ENCODE data around the gene DENND2D. TPM values are rescaled to one million over a fixed set of nuclear protein-coding genes. Genes with fewer than 3 reads are reported as not detected.

DENND2D gene
- total RNA-seq, 1 donor from 2014 or later = 3.6 TPM

GRCh38 chr1:111176678-111177077 lies 23.8 kb downstream of the DENND2D start:
- peaks cover 33% of the 10 kb centered on the region for H3K36me3 Mint-ChIP-seq (ENCODE audit: low read depth, unreplicated experiment)
- H3K4me3 Mint-ChIP-seq (ENCODE audit: unreplicated experiment) = no peak overlapping the region
- H3K9me3 Mint-ChIP-seq (ENCODE audit: unreplicated experiment) = no peaks in the 10 kb centered on the region
- peaks cover 18% of the 10 kb centered on the region for H3K4me1 Mint-ChIP-seq (ENCODE audit: unreplicated experiment)
- H3K27ac Mint-ChIP-seq (ENCODE audit: unreplicated experiment) = no peak overlapping the region
- DNase-seq (ENCODE audit: low spot score) = no peak
- TF ChIP-seq, protein P1, sequence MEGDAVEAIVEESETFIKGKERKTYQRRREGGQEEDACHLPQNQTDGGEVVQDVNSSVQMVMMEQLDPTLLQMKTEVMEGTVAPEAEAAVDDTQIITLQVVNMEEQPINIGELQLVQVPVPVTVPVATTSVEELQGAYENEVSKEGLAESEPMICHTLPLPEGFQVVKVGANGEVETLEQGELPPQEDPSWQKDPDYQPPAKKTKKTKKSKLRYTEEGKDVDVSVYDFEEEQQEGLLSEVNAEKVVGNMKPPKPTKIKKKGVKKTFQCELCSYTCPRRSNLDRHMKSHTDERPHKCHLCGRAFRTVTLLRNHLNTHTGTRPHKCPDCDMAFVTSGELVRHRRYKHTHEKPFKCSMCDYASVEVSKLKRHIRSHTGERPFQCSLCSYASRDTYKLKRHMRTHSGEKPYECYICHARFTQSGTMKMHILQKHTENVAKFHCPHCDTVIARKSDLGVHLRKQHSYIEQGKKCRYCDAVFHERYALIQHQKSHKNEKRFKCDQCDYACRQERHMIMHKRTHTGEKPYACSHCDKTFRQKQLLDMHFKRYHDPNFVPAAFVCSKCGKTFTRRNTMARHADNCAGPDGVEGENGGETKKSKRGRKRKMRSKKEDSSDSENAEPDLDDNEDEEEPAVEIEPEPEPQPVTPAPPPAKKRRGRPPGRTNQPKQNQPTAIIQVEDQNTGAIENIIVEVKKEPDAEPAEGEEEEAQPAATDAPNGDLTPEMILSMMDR (IDR thresholded peaks at IDR 0.05; ENCODE audit: unreplicated experiment) = no peak
- no peaks in the 10 kb centered on the region for H3K27me3 Mint-ChIP-seq (ENCODE audit: unreplicated experiment)

- Mint-ChIP-seq H3K36me3 (ENCODE audit: low read depth, unreplicated experiment) (peaks cover 30% of the 10 kb centered on the region), H3K9me3 (ENCODE audit: unreplicated experiment) (no peaks in the 10 kb centered on the region), H3K4me3 (ENCODE audit: unreplicated experiment) (no peak overlapping the region), H3K4me1 (ENCODE audit: unreplicated experiment) (peaks cover 18% of the 10 kb centered on the region), H3K27me3 (ENCODE audit: unreplicated experiment) (no peaks in the 10 kb centered on the region), H3K27ac (ENCODE audit: unreplicated experiment) (no peak overlapping the region)
- TF ChIP-seq, protein P1 (IDR thresholded peaks at IDR 0.05; ENCODE audit: unreplicated experiment) = no peak
- no peak for DNase-seq (ENCODE audit: low spot score)
Observed at GRCh38 chr1:111175349-111175748, 25.1 kb downstream of the DENND2D start.

GRCh38 chr1:111174070-111174469 lies 26.4 kb downstream of the DENND2D start:
- DNase-seq (ENCODE audit: low spot score) = no peak
- H3K4me1 Mint-ChIP-seq (ENCODE audit: unreplicated experiment) = peaks cover 6% of the 10 kb centered on the region
- TF ChIP-seq, protein P1 (IDR thresholded peaks at IDR 0.05; ENCODE audit: unreplicated experiment) = no peak
- peak overlapping the region; percentile 57 for H3K4me3 Mint-ChIP-seq (ENCODE audit: unreplicated experiment)
- H3K9me3 Mint-ChIP-seq (ENCODE audit: unreplicated experiment) = no peaks in the 10 kb centered on the region
- peaks cover 31% of the 10 kb centered on the region for H3K36me3 Mint-ChIP-seq (ENCODE audit: low read depth, unreplicated experiment)
- H3K27ac Mint-ChIP-seq (ENCODE audit: unreplicated experiment) = no peak overlapping the region
- no peaks in the 10 kb centered on the region for H3K27me3 Mint-ChIP-seq (ENCODE audit: unreplicated experiment)

- no peaks in the 10 kb centered on the region for H3K27me3 Mint-ChIP-seq (ENCODE audit: unreplicated experiment)
- peaks cover 2% of the 10 kb centered on the region for H3K4me1 Mint-ChIP-seq (ENCODE audit: unreplicated experiment)
- no peaks in the 10 kb centered on the region for H3K9me3 Mint-ChIP-seq (ENCODE audit: unreplicated experiment)
- no peak for DNase-seq (ENCODE audit: low spot score)
- no peak overlapping the region for H3K27ac Mint-ChIP-seq (ENCODE audit: unreplicated experiment)
- peaks cover 33% of the 10 kb centered on the region for H3K36me3 Mint-ChIP-seq (ENCODE audit: low read depth, unreplicated experiment)
- TF ChIP-seq, protein P1 (IDR thresholded peaks at IDR 0.05; ENCODE audit: unreplicated experiment) = no peak
- H3K4me3 Mint-ChIP-seq (ENCODE audit: unreplicated experiment) = no peak overlapping the region
Observed at GRCh38 chr1:111172463-111172862, 28.0 kb downstream of the DENND2D start.

- no peak overlapping the region for H3K4me3 Mint-ChIP-seq (ENCODE audit: unreplicated experiment)
- H3K27me3 Mint-ChIP-seq (ENCODE audit: unreplicated experiment) = no peaks in the 10 kb centered on the region
- peaks cover 35% of the 10 kb centered on the region for H3K4me1 Mint-ChIP-seq (ENCODE audit: unreplicated experiment)
- H3K9me3 Mint-ChIP-seq (ENCODE audit: unreplicated experiment) = no peaks in the 10 kb centered on the region
- no peak for DNase-seq (ENCODE audit: low spot score)
- H3K36me3 Mint-ChIP-seq (ENCODE audit: low read depth, unreplicated experiment) = peaks cover 25% of the 10 kb centered on the region
- TF ChIP-seq, protein P1 (IDR thresholded peaks at IDR 0.05; ENCODE audit: unreplicated experiment) = no peak
- H3K27ac Mint-ChIP-seq (ENCODE audit: unreplicated experiment) = no peak overlapping the region
Observed at GRCh38 chr1:111164151-111164550, 36.3 kb downstream of the DENND2D start.
